Pancreas (tissue), 10 donors: Measurements from ENCODE around the gene TELO2. TPM values are rescaled to one million over a fixed set of nuclear protein-coding genes. Genes with fewer than 3 reads are reported as not detected.

Source experiments
- ATAC-seq, 4 donors: fragments of 200-7000 bp; cut with Tn5 transposase; one replicate each; pipeline versions ENCODE4 v1.8.0 to v1.9.1; 2020; ENCODE audit warnings: mild to moderate bottlenecking in 4 of 4, moderate library complexity in 4 of 4
- DNase-seq, 6 donors: peaks; one replicate each; pipeline ENCODE4 v3.0.0-alpha.2; 2020
- FAIRE-seq: peaks from 2 replicates; lab custom pipeline; 2012; peaks lifted over from hg19 to GRCh38; lab: Jason Lieb, UNC
- H3K27ac ChIP-seq, 4 donors: fragments of 200-600 bp; sonication (generic); 1 replicate in 3 of 4; 2 replicates in 1 of 4; pipeline versions ENCODE4 v1.5.0 to v1.8.0; 2020
- H3K27me3 ChIP-seq, 4 donors: fragments of 200-600 bp; one replicate each; pipeline ENCODE4 v1.8.0; 2021
- H3K36me3 ChIP-seq, 3 donors: fragments of 200-600 bp; sonication (generic) in 1 of 3; one replicate each; pipeline versions ENCODE4 v1.5.0 to v1.8.0; 2020 to 2021
- H3K4me1 ChIP-seq, 3 donors: fragments of 200-600 bp; one replicate each; pipeline ENCODE4 v1.8.0; 2021
- H3K4me3 ChIP-seq, 4 donors: fragments of 200-600 bp; sonication (generic) in 2 of 4; one replicate each; pipeline versions ENCODE4 v1.5.0 to v1.8.0; 2020 to 2021
- H3K9me3 ChIP-seq, 4 donors: fragments of 200-600 bp; one replicate each; pipeline ENCODE4 v1.8.0; 2021
- CTCF ChIP-seq, 4 donors: fragments of 200-600 bp; sonication (generic) in 3 of 4; IDR thresholded peaks; one replicate each; pipeline versions ENCODE4 v1.5.0 to v1.8.0; 2021; ENCODE audit warnings: antibody characterized with exemption in 4 of 4
- WGBS, 2 donors: extraction: QIAGEN DNeasy Blood & Tissue Kit; methylation state at CpG; one replicate each; pipeline ENCODE4 v1.1.7; 2013; 5-methylcytosine and 5-hydroxymethylcytosine counted together
- intact Hi-C, 3 donors: fragments of 100-400 bp; cut with DNase I; formaldehyde crosslinking; loops; one replicate each; pipeline versions ENCODE4 v1.11.1 to v1.14.2; 2022
- polyA plus RNA-seq, 2 donors: library from polyadenylated mRNA; stranded (reverse); fragments of 200-250 nt; gene quantifications; one replicate each; pipeline ENCODE4 v1.2.3, GENCODE V29; 2013
- total RNA-seq, 6 donors: library from RNA; stranded (reverse); fragmentation: NEBNext Ultra II Directional in 4 of 6; extraction: Animal tissue kit (Norgen Biotek cat#: 25700) in 4 of 6; gene quantifications; one replicate each; pipeline versions ENCODE4 v1.2.1 to v1.2.4, GENCODE V29; 2021 to 2023
- donor health status: healthy with polysubstance abuse.
- donor health status: DM: no; HTN: no; CAD: no; lungs with moderate emphysema.
- donor health status: DM: no; HTN: no; CAD: no.
- donor health status: control.
- donor health status: control.
- donor health status: Bipolar disorder and iron deficiency.
- donor health status: DM: yes; HTN: yes; CAD: no.
- donor health status: DM: no; HTN: no; CAD: no.
- donor health status: DM: no; HTN: no; CAD: no.
- donor health status: DM: yes; HTN: yes; CAD: no.

Gene TELO2
- total and polyA plus RNA-seq, 8 donors: 11.7 to 98.7 (median 19.6) TPM

DNA sequence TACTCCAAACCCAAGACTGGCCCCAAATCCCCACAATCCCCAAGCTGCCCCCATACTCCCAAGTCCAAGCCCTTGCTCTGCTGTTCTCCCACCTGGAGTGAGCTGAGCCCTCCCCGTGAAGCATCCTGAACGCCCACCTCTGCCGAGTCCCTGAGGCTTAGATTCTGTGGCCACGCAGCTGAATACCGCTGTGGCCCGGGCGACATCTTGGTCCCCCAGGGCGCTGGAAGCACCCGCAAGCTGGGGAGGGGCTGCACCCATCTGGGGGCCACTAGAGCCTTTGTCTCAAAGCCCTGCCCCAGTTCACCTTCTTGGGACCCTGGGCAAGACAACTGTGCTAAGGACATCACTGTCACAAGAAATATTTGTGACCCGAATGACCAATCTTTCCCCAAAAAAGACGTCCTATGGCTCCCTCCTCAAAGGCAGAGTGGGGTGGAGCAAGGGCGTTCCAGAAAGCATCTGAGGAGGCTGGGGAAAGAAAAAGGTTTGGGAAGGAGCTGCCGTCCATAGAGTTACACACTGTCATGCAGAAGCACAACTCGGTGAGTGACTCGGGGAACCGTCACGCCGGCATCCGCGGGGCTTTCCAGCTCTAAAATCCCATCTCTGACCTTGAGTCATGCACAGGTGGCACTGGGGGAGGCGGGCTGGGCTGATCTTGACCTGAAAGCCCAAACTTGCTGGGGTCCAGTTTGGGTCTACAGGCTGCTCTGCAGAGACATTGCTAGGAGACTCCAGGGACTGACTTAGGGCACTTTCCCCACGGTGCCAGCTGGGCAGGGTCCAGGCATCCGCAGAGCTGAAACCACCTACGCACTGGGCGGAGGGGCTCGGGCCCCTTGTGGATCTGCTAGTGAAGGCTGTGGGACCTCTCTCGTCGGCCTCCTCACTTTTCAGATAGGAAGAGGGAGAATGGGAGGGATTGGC, 11.0 kb upstream of the TELO2 start:
- intact Hi-C loops: no loop called here
- WGBS, 2 donors: 65 to 67% methylated on average over 28 of the region's 28 CpGs
- FAIRE-seq (no peak), DNase-seq (peak in 1 of 6 donors; percentile 41), ATAC-seq (no peak)
- Histone ChIP-seq H3K27me3 (no peaks in the 10 kb centered on the region), H3K36me3 (no peaks in the 10 kb centered on the region), H3K4me3 (no peak overlapping the region), H3K9me3 (no peaks in the 10 kb centered on the region), H3K27ac (no peak overlapping the region), H3K4me1 (no peaks in the 10 kb centered on the region)
- no peak for TF ChIP-seq CTCF (IDR thresholded peaks at IDR 0.05)

GRCh38 chr16:1485847-1486496, 7.2 kb upstream of the TELO2 start:
- H3K9me3 ChIP-seq: no peaks in the 10 kb centered on the region
- FAIRE-seq: no peak
- no peak for ATAC-seq
- H3K27ac ChIP-seq: no peak overlapping the region
- no peaks in the 10 kb centered on the region for H3K4me1 ChIP-seq
- H3K27me3 ChIP-seq: no peaks in the 10 kb centered on the region
- no peaks in the 10 kb centered on the region for H3K36me3 ChIP-seq
- TF ChIP-seq CTCF (IDR thresholded peaks at IDR 0.05): no peak
- intact Hi-C loops: no loop called here
- 77 to 86% methylated on average over 38 to 40 of the region's 40 CpGs for WGBS, 2 donors
- peak in 2 of 6 donors; percentile 44 to 51 for DNase-seq
- no peak overlapping the region for H3K4me3 ChIP-seq

DNA sequence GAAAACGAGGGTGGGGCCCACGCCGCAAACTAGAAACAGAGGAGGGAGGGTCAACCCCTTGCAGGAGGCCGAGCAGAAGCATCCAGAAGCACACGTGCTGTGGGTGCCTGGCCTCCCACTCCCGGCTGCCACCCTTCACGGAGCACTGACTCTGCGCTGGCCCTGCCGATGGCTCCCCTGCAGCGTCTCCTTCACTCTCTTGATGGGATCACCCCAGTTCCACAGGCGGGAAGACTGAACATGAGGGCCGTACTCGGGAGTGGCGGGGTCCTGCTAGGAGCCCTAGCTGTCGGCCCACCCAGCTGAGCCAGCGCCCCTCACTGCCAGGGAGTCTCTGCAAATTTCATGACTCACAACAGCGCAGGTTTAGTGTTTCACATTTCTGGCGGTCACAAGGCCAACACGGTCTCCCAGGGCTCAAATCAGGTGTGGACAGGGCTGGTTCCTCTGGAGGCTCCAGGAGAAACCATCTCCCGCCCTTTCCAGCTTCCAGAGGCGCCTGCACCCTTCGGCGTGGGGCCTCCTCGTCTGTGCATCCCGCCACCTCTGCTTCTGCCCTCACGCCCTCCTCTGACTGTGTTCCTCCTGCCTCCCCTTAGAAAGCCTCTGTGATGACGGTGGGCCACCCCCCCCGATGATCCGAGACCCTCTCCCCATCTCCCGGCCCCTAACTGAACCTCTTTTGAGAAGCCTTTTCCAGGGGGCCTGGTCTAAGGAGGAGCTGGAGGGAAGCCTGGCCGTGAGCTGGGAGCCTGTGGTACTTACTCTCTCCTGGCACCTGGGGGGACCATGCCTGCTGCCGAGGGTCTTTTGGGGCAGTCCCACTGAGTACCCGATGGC, 6.4 kb upstream of the TELO2 start:
- no peaks in the 10 kb centered on the region for H3K36me3 ChIP-seq
- WGBS, 2 donors: 56 to 67% methylated on average over 32 to 33 of the region's 33 CpGs
- no peak for TF ChIP-seq CTCF (IDR thresholded peaks at IDR 0.05)
- no peaks in the 10 kb centered on the region for H3K27me3 ChIP-seq
- FAIRE-seq (no peak), ATAC-seq (no peak), DNase-seq (peak in 2 of 6 donors; percentile 36 to 43)
- H3K4me3 ChIP-seq: no peak overlapping the region
- H3K27ac ChIP-seq: no peak overlapping the region
- intact Hi-C loops: no loop called here
- no peaks in the 10 kb centered on the region for H3K9me3 ChIP-seq
- H3K4me1 ChIP-seq: no peaks in the 10 kb centered on the region

GRCh38 chr16:1487395-1488053, 5.6 kb upstream of the TELO2 start:
- Histone ChIP-seq H3K27me3 (no peaks in the 10 kb centered on the region), H3K27ac (no peak overlapping the region), H3K9me3 (no peaks in the 10 kb centered on the region), H3K4me1 (peaks cover 2 to 3% (median 2%) of the 10 kb centered on the region in 3 donors), H3K36me3 (no peaks in the 10 kb centered on the region), H3K4me3 (no peak overlapping the region)
- WGBS, 2 donors: 68 to 81% methylated on average over 31 to 39 of the region's 39 CpGs
- intact Hi-C loops: no loop called here
- ATAC-seq: no peak
- peak in 2 of 6 donors; percentile 50 to 61 for DNase-seq
- no peak for FAIRE-seq
- no peak for TF ChIP-seq CTCF (IDR thresholded peaks at IDR 0.05)
